ENCODE measurements around the gene NHEJ1. TPM values are rescaled to one million over a fixed set of nuclear protein-coding genes. Genes with fewer than 3 reads are reported as not detected.

Gene NHEJ1
- total RNA-seq, 2 donors from 2014 or later, result 8.3 to 8.4 TPM

DNA sequence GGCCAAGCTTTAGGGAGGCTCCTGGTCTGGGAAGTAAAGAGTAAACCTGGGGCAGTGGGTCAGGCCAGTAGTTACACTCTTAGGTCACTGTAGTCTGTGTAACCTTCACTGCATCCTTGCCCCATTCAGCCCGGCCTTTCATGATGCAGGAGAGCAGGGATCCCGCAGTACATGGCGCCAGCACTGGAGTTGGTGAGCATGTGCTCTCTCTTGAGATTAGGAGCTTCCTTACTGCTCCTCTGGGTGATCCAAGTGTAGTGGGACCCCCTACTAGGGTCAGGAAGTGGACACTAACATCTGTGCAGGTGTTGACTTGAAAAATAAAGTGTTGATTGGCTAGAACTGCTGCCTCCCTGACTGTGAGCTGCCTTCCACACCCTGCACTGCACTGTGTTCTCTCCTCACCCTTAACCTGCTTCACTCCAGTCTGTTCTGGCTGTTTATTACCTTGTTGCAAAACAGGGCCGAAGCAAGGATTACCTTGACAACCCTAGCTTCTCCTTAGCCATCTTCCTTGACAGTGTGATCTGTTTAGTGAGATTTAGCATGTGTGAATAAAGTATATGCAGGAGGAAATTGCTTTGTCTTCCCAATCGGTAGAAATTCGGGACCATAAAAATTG, 22.6 kb upstream of the NHEJ1 start:
- Histone ChIP-seq H3K27me3 (no peaks in the 10 kb centered on the region), H3K4me1 (peaks cover 0 to 18% of the 10 kb centered on the region in 2 donors), H3K27ac (no peak overlapping the region), H3K4me3 (no peak overlapping the region), H3K9me3 (no peaks in the 10 kb centered on the region), H3K36me3 (peaks cover 46% of the 10 kb centered on the region)
- DNase-seq (ENCODE audit: low spot score), result no peak
- TF ChIP-seq, protein P1, sequence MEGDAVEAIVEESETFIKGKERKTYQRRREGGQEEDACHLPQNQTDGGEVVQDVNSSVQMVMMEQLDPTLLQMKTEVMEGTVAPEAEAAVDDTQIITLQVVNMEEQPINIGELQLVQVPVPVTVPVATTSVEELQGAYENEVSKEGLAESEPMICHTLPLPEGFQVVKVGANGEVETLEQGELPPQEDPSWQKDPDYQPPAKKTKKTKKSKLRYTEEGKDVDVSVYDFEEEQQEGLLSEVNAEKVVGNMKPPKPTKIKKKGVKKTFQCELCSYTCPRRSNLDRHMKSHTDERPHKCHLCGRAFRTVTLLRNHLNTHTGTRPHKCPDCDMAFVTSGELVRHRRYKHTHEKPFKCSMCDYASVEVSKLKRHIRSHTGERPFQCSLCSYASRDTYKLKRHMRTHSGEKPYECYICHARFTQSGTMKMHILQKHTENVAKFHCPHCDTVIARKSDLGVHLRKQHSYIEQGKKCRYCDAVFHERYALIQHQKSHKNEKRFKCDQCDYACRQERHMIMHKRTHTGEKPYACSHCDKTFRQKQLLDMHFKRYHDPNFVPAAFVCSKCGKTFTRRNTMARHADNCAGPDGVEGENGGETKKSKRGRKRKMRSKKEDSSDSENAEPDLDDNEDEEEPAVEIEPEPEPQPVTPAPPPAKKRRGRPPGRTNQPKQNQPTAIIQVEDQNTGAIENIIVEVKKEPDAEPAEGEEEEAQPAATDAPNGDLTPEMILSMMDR (IDR thresholded peaks at IDR 0.05), result no peak

DNA sequence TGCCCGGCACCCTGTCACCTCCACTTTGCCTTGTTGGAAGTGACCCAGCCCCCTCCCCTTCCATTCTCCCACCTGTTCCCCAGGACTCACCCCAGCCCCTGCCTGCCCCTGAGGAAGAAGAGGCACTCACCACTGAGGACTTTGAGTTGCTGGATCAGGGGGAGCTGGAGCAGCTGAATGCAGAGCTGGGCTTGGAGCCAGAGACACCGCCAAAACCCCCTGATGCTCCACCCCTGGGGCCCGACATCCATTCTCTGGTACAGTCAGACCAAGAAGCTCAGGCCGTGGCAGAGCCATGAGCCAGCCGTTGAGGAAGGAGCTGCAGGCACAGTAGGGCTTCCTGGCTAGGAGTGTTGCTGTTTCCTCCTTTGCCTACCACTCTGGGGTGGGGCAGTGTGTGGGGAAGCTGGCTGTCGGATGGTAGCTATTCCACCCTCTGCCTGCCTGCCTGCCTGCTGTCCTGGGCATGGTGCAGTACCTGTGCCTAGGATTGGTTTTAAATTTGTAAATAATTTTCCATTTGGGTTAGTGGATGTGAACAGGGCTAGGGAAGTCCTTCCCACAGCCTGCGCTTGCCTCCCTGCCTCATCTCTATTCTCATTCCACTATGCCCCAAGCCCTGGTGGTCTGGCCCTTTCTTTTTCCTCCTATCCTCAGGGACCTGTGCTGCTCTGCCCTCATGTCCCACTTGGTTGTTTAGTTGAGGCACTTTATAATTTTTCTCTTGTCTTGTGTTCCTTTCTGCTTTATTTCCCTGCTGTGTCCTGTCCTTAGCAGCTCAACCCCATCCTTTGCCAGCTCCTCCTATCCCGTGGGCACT, 21.9 kb upstream of the NHEJ1 start:
- no peak overlapping the region for H3K4me3 ChIP-seq
- no peaks in the 10 kb centered on the region for H3K9me3 ChIP-seq
- peaks cover 0 to 18% of the 10 kb centered on the region in 2 donors for H3K4me1 ChIP-seq
- H3K27me3 ChIP-seq, result no peaks in the 10 kb centered on the region
- DNase-seq (ENCODE audit: low spot score), result no peak
- no peak overlapping the region for H3K27ac ChIP-seq
- TF ChIP-seq, protein P1 (IDR thresholded peaks at IDR 0.05), result no peak
- peaks cover 46% of the 10 kb centered on the region for H3K36me3 ChIP-seq

DNA sequence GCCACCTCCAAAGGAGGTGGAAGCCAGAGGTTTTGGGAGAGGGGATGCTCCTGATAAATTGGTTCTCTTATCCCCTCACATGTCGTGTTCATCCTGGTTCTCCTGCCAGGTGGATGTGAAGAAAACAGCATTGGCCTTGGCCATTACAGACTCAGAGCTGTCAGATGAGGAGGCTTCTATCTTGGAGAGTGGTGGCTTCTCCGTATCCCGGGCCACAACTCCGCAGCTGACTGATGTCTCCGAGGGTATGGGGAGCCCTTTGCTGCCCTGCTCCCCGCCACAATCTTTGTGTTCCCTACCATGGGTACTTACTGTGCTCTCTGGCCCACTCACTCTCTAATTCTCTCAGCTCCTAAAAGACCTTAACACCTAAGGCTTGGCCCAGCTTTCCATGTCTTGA, 20.9 kb upstream of the NHEJ1 start:
- Histone ChIP-seq H3K27ac (no peak overlapping the region), H3K4me3 (no peak overlapping the region), H3K9me3 (no peaks in the 10 kb centered on the region), H3K27me3 (no peaks in the 10 kb centered on the region), H3K4me1 (peaks cover 0 to 18% of the 10 kb centered on the region in 2 donors), H3K36me3 (peaks cover 46% of the 10 kb centered on the region)
- TF ChIP-seq, protein P1 (IDR thresholded peaks at IDR 0.05), result no peak
- DNase-seq (ENCODE audit: low spot score), result no peak

DNA sequence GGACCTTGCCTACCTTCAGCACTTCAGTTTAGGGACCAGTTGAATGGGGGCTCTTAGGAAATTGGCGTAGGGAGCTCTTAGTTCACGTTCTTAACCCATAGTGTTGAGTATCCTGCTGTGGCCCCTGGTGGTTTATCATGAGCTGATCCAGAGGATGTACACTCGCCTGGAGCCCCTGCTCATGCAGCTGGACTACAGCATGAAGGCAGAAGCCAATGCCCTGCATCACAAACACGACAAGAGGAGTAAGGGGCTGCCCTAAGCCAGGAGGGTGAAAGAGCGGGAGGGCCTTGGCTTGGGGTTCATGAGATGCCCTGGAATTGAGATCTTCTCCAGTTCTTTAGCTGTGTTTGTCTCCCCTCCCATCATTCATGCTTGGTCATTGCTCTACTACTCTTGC, 20.3 kb upstream of the NHEJ1 start:
- peaks cover 46% of the 10 kb centered on the region for H3K36me3 ChIP-seq
- TF ChIP-seq, protein P1 (IDR thresholded peaks at IDR 0.05), result no peak

DNA sequence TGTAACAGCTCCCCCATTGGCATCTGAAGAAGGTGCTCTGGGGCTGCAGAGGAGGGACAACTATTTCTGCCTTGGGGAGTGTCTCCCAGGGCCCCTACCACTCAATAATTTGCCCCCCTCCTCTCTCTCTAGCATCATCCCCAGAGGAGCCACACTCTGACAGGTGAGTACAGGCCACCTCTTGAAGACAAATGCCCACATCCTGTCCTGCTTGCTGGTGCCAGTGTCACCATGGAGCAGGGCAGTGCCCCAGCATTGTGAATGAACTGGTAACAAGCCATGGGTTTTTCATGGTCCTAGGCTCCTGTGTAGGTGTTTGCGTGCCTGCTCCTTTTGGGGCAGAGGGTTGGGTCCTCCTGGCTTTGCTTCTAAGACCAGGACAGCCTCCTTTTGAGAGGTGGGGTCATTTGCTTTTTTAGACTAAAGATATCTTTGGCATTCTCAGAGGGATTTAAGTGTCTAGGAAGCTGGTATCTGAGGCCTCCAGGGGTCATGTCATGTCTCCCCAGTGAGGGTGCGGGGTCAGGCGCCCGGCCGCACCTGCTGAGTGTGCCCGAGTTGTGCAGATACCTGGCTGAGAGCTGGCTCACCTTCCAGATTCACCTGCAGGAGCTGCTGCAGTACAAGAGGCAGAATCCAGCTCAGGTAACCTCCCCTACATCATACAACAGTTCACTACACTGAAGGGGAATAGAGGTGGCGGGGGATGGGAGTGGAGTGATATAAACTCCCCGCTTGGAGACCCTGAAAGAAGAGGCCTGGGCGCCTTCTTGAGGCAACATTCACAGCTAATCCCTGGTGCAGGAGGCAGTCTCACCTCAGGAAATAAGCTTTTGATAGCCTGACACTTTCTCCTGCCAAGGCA, 19.2 kb upstream of the NHEJ1 start:
- TF ChIP-seq, protein P1 (IDR thresholded peaks at IDR 0.05), result no peak
- H3K27me3 ChIP-seq, result no peaks in the 10 kb centered on the region
- H3K4me1 ChIP-seq, result peaks cover 0 to 33% of the 10 kb centered on the region in 2 donors
- DNase-seq (ENCODE audit: low spot score), result peak; percentile 55
- no peak overlapping the region for H3K27ac ChIP-seq
- H3K36me3 ChIP-seq, result peaks cover 49% of the 10 kb centered on the region
- H3K4me3 ChIP-seq, result no peak overlapping the region
- no peaks in the 10 kb centered on the region for H3K9me3 ChIP-seq

More for the DNA sequence above, 20.3 kb upstream of the NHEJ1 start:
- Histone ChIP-seq H3K27me3 (no peaks in the 10 kb centered on the region), H3K27ac (no peak overlapping the region), H3K9me3 (no peaks in the 10 kb centered on the region), H3K4me1 (peaks cover 0 to 21% of the 10 kb centered on the region in 2 donors), H3K4me3 (no peak overlapping the region)
- DNase-seq (ENCODE audit: low spot score), result peak; percentile 11
